Prostate gland (tissue), 2 donors: ENCODE data around the gene LPAR2.

Experiments used
- CTCF ChIP-seq, 4 experiments: fragments of 200-600 bp in 2 of 4; fragments of 450-650 bp in 2 of 4; sonication (generic) in 2 of 4; IDR thresholded peaks; 1 replicate in 3 of 4; 2 replicates in 1 of 4; pipeline ENCODE4 v1.5.1; 2016 to 2019; ENCODE audit warnings: antibody characterized with exemption in 4 of 4, mild to moderate bottlenecking in 2 of 4, moderate library complexity in 2 of 4
- POLR2AphosphoS5 ChIP-seq: sonication (generic); formaldehyde crosslinking; IDR thresholded peaks from one replicate; pipeline ENCODE4 v1.6.1; 2017; ENCODE audit warnings: antibody characterized with exemption

DNA sequence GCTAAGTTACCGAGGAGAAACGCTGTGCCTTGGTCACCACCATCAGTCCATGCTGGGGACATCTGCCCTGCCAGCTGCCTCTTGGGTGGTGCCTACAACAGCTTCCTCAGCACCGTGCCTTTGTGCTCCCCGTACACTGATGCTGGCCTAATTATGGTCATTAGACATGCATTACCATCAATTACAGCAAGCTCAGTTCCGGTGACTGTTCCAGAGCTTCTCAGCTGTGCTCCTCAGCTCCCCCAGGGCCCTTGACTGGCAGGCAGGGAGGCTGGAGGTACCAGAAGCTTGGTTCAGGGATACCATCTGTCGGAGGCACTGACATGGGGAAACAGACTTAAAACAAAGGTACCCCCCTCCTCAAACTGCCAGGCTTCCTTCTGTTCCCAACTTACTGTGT, 49.8 kb downstream of the LPAR2 start:
- TF ChIP-seq CTCF (IDR thresholded peaks at IDR 0.05) = no peak
- TF ChIP-seq POLR2AphosphoS5 = no peak
